Endothelial cell of umbilical vein (primary cell): ENCODE data around the gene LIMCH1. TPM values are rescaled to one million over a fixed set of nuclear protein-coding genes. Genes with fewer than 3 reads are reported as not detected.

Source experiments
- BruUV-seq: library from RNA; stranded (reverse); fragments of 400-500 nt; replicated peaks from 2 replicates; lab custom pipeline; 2021; lab: Mats Ljungman, UMichigan
- CTCF ChIA-PET: fragments of 300-600, 350-600 bp; sonication (Branson Sonifier 250); formaldehyde crosslinking; loops from one replicate; lab custom pipeline; 2021; ENCODE audit warnings: antibody characterized with exemption, inconsistent platforms; lab: Charles Lee
- POLR2A ChIA-PET: fragments of 300-600, 350-600 bp; sonication (Branson Sonifier 250); formaldehyde crosslinking; loops from one replicate; lab custom pipeline; 2021; ENCODE audit warnings: antibody characterized with exemption, inconsistent platforms; lab: Charles Lee
- DNase-seq: peaks from one replicate; pipeline ENCODE4 v3.0.0-alpha.2; 2011; ENCODE audit warnings: low read depth, low spot score
- FAIRE-seq: peaks from 2 replicates; lab custom pipeline; 2011; peaks lifted over from hg19 to GRCh38; lab: Jason Lieb, UNC
- H2AFZ ChIP-seq: 2 replicates; pipeline ENCODE4 v1.6.0; 2012; ENCODE audit warnings: low read depth, low read length, control low read depth, inconsistent platforms
- H3K27ac ChIP-seq: 2 replicates; pipeline ENCODE4 v1.5.1; 2011; ENCODE audit warnings: low read depth, mild to moderate bottlenecking, control low read depth, low read length, moderate library complexity; ENCODE audit not compliant: insufficient read depth
- H3K27me3 ChIP-seq, 2 experiments: 2 replicates each; pipeline versions ENCODE4 v1.6.0 to v1.6.1; 2011; ENCODE audit warnings: low read length in 2 of 2, mixed read lengths in 1 of 2; ENCODE audit not compliant: control insufficient read depth in 2 of 2, insufficient read depth in 2 of 2
- H3K36me3 ChIP-seq, 2 experiments: 2 replicates in 1 of 2; 3 replicates in 1 of 2; pipeline ENCODE4 v1.5.1; 2011; ENCODE audit warnings: low read length in 2 of 2, mild to moderate bottlenecking in 1 of 2, moderate library complexity in 1 of 2; ENCODE audit not compliant: control insufficient read depth in 2 of 2, insufficient read depth in 2 of 2; ENCODE audit errors: extremely low read depth in 1 of 2
- H3K4me1 ChIP-seq: 3 replicates; pipeline ENCODE4 v1.5.1; 2011; ENCODE audit warnings: mild to moderate bottlenecking, low read length; ENCODE audit not compliant: control insufficient read depth, insufficient read depth; ENCODE audit errors: extremely low read depth
- H3K4me2 ChIP-seq: 2 replicates; pipeline ENCODE4 v1.6.1; 2011; ENCODE audit warnings: low read length, control low read depth, mixed read lengths; ENCODE audit not compliant: insufficient read depth
- H3K4me3 ChIP-seq, 3 experiments: fragments of 200-600 bp in 1 of 3; sonication (generic), shearing (Covaris generic) in 1 of 3; replicated peaks in 1 of 3; 2 replicates each; pipeline ENCODE4 v1.5.1; 2011 to 2016; ENCODE audit warnings: control low read depth in 3 of 3, low read length in 3 of 3, mild to moderate bottlenecking in 2 of 3, inconsistent platforms in 1 of 3, low read depth in 1 of 3, moderate library complexity in 1 of 3; ENCODE audit not compliant: insufficient read depth in 1 of 3
- H3K79me2 ChIP-seq: 2 replicates; pipeline ENCODE4 v1.6.0; 2012; ENCODE audit warnings: low read length, inconsistent platforms; ENCODE audit not compliant: control insufficient read depth, insufficient read depth
- H3K9ac ChIP-seq: replicated peaks from 2 replicates; pipeline ENCODE3; 2011; ENCODE audit warnings: low read length, control low read depth; ENCODE audit not compliant: insufficient read depth; ENCODE audit errors: extremely low read depth
- H3K9me1 ChIP-seq: replicated peaks from 3 replicates; pipeline ENCODE4 v1.6.0; 2011; ENCODE audit warnings: mild to moderate bottlenecking, low read length; ENCODE audit not compliant: control insufficient read depth, insufficient read depth; ENCODE audit errors: extremely low read depth
- H3K9me3 ChIP-seq: replicated peaks from 2 replicates; pipeline ENCODE4 v1.5.1; 2012; ENCODE audit warnings: low read length, inconsistent platforms; ENCODE audit not compliant: control insufficient read depth, insufficient read depth
- H4K20me1 ChIP-seq: replicated peaks from 2 replicates; pipeline ENCODE3; 2011; ENCODE audit warnings: mild to moderate bottlenecking, low read length; ENCODE audit not compliant: control insufficient read depth, insufficient read depth; ENCODE audit errors: extremely low read depth
- EZH2 ChIP-seq: IDR thresholded peaks from 2 replicates; pipeline ENCODE4 v1.6.1; 2012; ENCODE audit warnings: borderline replicate concordance, low read depth, mild to moderate bottlenecking, moderate library complexity, low read length, inconsistent platforms; ENCODE audit not compliant: severe bottlenecking
- FOS ChIP-seq: IDR thresholded peaks from 2 replicates; pipeline ENCODE4 v1.6.1; 2011; ENCODE audit warnings: mild to moderate bottlenecking, low read length, moderate library complexity, borderline replicate concordance; ENCODE audit not compliant: insufficient read depth
- MYC ChIP-seq: IDR thresholded peaks from one replicate; pipeline ENCODE4 v1.6.1; 2011; ENCODE audit warnings: mild to moderate bottlenecking, low read depth, low read length
- POLR2A ChIP-seq: IDR thresholded peaks from 2 replicates; pipeline ENCODE4 v1.6.1; 2012; ENCODE audit warnings: low read depth, mild to moderate bottlenecking, control low read depth, low read length
- POLR2AphosphoS5 ChIP-seq: IDR thresholded peaks from 2 replicates; pipeline ENCODE4 v1.6.1; 2012; ENCODE audit warnings: low read depth, mild to moderate bottlenecking, control low read depth, low read length, moderate library complexity; ENCODE audit not compliant: insufficient read depth
- dilution Hi-C: fragments of 300-500 bp; cut with MboI; formaldehyde crosslinking; loops from one replicate; pipeline ENCODE4 v1.15.0; 2019; ENCODE audit warnings: low sequenced_read_pairs; ENCODE audit not compliant: extremely low pct_ligation_motif_present
- intact Hi-C: fragments of 100-400 bp; cut with micrococcal nuclease; formaldehyde crosslinking; loops from one replicate; pipeline ENCODE4 v1.10.0; 2022
- polyA plus RNA-seq, 4 experiments: library from polyadenylated mRNA; depleted of rRNA in 3 of 4; stranded (reverse) in 3 of 4; unstranded in 1 of 4; fragments of >200 nt; gene quantifications; 2 replicates each; pipeline versions ENCODE4 v1.2.1 to v1.2.3, GENCODE V29; 2011 to 2012; ENCODE audit warnings: missing spikeins in 1 of 4
- total RNA-seq: library from RNA; stranded (reverse); gene quantifications from 2 replicates; pipeline ENCODE4 v1.2.3, GENCODE V29; 2021
- TF ChIP-seq, protein P1 (sequence below): IDR thresholded peaks from 2 replicates; pipeline ENCODE4 v1.6.1; 2011; ENCODE audit not compliant: insufficient read depth, insufficient read length
- TF ChIP-seq, protein P2 (sequence below), 2 donors: IDR thresholded peaks; 1 replicate in 1 of 2; 2 replicates in 1 of 2; pipeline ENCODE4 v1.5.1; 2011; ENCODE audit warnings: low read length in 2 of 2, mild to moderate bottlenecking in 2 of 2, moderate library complexity in 2 of 2, control low read depth in 1 of 2, inconsistent platforms in 1 of 2, low read depth in 1 of 2; ENCODE audit not compliant: insufficient read depth in 1 of 2; ENCODE audit errors: extremely low read depth in 1 of 2

The LIMCH1 gene
- total and polyA plus RNA-seq, 2 donors (not counting 3 experiments of a cell fraction or from before 2014, with no cell fraction given) = 14.3 to 32.8 TPM

- BruUV-seq = no TSS peak
- intact Hi-C loops = no loop called here
- H3K9me1 ChIP-seq = no peaks in the 10 kb centered on the region
Measured at GRCh38 chr4:41506130-41506529, 31.8 kb upstream of the LIMCH1 start.

DNA sequence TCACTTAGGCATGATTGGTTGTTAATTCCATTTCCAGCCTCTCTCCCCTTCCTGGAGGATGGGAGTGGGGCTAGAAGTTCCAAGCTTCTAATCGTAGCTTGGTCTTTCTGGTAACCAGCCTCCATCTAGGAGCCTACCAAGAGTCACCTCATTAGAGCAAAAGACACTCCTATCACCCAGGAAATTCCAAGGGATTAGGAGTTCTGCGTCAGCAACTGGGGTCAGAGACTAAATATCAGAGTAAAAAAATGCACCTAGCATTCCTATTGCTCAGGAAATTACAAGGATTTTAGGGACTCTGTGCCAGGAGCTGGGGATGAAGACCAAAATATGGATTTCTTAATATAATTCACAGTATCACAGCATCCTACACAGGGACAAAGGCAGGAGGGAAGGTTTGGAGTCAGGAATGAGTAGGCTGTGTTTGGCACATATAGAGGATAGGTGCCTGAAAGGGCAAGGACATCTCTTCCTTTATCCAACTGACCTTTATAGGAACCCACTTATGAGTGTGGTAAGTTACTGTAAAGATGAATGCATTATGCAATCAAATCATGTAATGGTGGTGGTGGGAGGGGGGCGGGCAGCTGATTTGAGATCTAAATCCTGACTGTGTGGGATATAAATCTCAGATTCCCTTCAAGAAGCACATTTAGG, 30.5 kb upstream of the LIMCH1 start:
- dilution Hi-C loops = no loop called here
- Histone ChIP-seq H3K9me1 (no peaks in the 10 kb centered on the region), H3K4me1 (no peaks in the 10 kb centered on the region), H2AFZ (no peak overlapping the region), H3K9me3 (no peaks in the 10 kb centered on the region), H3K27me3 (peaks cover 0 to 7% of the 10 kb centered on the region in 2 experiments), H3K4me3 (no peak overlapping the region), H3K36me3 (no peaks in the 10 kb centered on the region), H3K4me2 (no peak overlapping the region), H3K27ac (no peak overlapping the region), H3K79me2 (no peaks in the 10 kb centered on the region), H4K20me1 (no peaks in the 10 kb centered on the region), H3K9ac (no peak overlapping the region)
- no peak for DNase-seq
- no peak for FAIRE-seq
- CTCF ChIA-PET = no interaction called here
- POLR2A ChIA-PET = no interaction called here
- BruUV-seq = no TSS peak
- intact Hi-C loops = no loop called here
- TF ChIP-seq POLR2A (no peak), EZH2 (no peak), FOS (no peak), POLR2AphosphoS5 (no peak), MYC (no peak)
- TF ChIP-seq, protein P1, sequence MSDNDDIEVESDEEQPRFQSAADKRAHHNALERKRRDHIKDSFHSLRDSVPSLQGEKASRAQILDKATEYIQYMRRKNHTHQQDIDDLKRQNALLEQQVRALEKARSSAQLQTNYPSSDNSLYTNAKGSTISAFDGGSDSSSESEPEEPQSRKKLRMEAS = no peak

More at GRCh38 chr4:41506130-41506529, 31.8 kb upstream of the LIMCH1 start:
- no peak overlapping the region for H3K9ac ChIP-seq
- no peak overlapping the region for H3K27ac ChIP-seq
- no peak for FAIRE-seq
- H3K79me2 ChIP-seq = no peaks in the 10 kb centered on the region
- H3K4me2 ChIP-seq = no peak overlapping the region
- peaks cover 0 to 7% of the 10 kb centered on the region in 2 experiments for H3K27me3 ChIP-seq
- no peaks in the 10 kb centered on the region for H3K36me3 ChIP-seq
- DNase-seq = no peak
- H3K9me3 ChIP-seq = no peaks in the 10 kb centered on the region
- POLR2A ChIA-PET = no interaction called here
- H2AFZ ChIP-seq = no peak overlapping the region
- H3K4me3 ChIP-seq = no peak overlapping the region
- H3K4me1 ChIP-seq = no peaks in the 10 kb centered on the region
- CTCF ChIA-PET = interaction anchor here (2.4 kb wide), 1 partner anchor 138 kb away, joined by 7 read pairs; no protein-coding TSS in a partner anchor
- no peaks in the 10 kb centered on the region for H4K20me1 ChIP-seq
- TF ChIP-seq, protein P2, sequence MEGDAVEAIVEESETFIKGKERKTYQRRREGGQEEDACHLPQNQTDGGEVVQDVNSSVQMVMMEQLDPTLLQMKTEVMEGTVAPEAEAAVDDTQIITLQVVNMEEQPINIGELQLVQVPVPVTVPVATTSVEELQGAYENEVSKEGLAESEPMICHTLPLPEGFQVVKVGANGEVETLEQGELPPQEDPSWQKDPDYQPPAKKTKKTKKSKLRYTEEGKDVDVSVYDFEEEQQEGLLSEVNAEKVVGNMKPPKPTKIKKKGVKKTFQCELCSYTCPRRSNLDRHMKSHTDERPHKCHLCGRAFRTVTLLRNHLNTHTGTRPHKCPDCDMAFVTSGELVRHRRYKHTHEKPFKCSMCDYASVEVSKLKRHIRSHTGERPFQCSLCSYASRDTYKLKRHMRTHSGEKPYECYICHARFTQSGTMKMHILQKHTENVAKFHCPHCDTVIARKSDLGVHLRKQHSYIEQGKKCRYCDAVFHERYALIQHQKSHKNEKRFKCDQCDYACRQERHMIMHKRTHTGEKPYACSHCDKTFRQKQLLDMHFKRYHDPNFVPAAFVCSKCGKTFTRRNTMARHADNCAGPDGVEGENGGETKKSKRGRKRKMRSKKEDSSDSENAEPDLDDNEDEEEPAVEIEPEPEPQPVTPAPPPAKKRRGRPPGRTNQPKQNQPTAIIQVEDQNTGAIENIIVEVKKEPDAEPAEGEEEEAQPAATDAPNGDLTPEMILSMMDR (IDR thresholded peaks at IDR 0.05; ENCODE audit: extremely low read depth in 1 of 2, insufficient read depth in 1 of 2, low read depth in 1 of 2, low read length in 2 of 2) = no peak
- no peak for TF ChIP-seq FOS
- dilution Hi-C loops = no loop called here
